H9 (cell line): Measurements from ENCODE around the gene IDNK. TPM values are rescaled to one million over a fixed set of nuclear protein-coding genes. Genes with fewer than 3 reads are reported as not detected.

Source experiments
- DNase-seq: peaks from one replicate; pipeline ENCODE4 v3.0.0-alpha.2; 2017
- H2AFZ ChIP-seq: one replicate; pipeline ENCODE4 v1.6.1; 2013; ENCODE audit warnings: mild to moderate bottlenecking, low read length, control low read depth, moderate library complexity
- H2AK5ac ChIP-seq: 2 replicates; pipeline ENCODE4 v1.6.1; 2013; ENCODE audit warnings: low read length, control low read depth, mixed read lengths; ENCODE audit not compliant: insufficient read length
- H2BK120ac ChIP-seq: one replicate; pipeline ENCODE4 v1.6.1; 2013; ENCODE audit warnings: low read depth, mild to moderate bottlenecking, low read length, control low read depth, inconsistent platforms; ENCODE audit not compliant: poor library complexity, severe bottlenecking
- H2BK12ac ChIP-seq: 2 replicates; pipeline ENCODE4 v1.6.1; 2013; ENCODE audit warnings: low read length, control low read depth, mixed read lengths, low read depth; ENCODE audit not compliant: insufficient read length
- H2BK15ac ChIP-seq: 2 replicates; pipeline ENCODE4 v1.6.1; 2013; ENCODE audit warnings: low read depth, low read length, control low read depth
- H2BK20ac ChIP-seq: one replicate; pipeline ENCODE4 v1.6.1; 2013; ENCODE audit warnings: low read depth, mild to moderate bottlenecking, low read length, control low read depth, inconsistent platforms; ENCODE audit not compliant: poor library complexity, severe bottlenecking
- H2BK5ac ChIP-seq: 2 replicates; pipeline ENCODE4 v1.6.1; 2013; ENCODE audit warnings: low read length, control low read depth, mixed read lengths; ENCODE audit not compliant: insufficient read length
- H3K14ac ChIP-seq: 2 replicates; pipeline ENCODE4 v1.6.1; 2013; ENCODE audit warnings: low read length, control low read depth; ENCODE audit not compliant: insufficient read depth
- H3K18ac ChIP-seq: 2 replicates; pipeline ENCODE4 v1.6.1; 2013; ENCODE audit warnings: low read depth, mild to moderate bottlenecking, mixed read lengths, low read length, control low read depth; ENCODE audit not compliant: insufficient read length
- H3K23ac ChIP-seq: 2 replicates; pipeline ENCODE4 v1.6.1; 2013; ENCODE audit warnings: low read length, control low read depth, mixed read lengths, low read depth; ENCODE audit not compliant: insufficient read length
- H3K23me2 ChIP-seq: 2 replicates; pipeline ENCODE4 v1.6.1; 2013; ENCODE audit warnings: low read depth, mild to moderate bottlenecking, mixed read lengths, low read length, control low read depth; ENCODE audit not compliant: insufficient read length, poor library complexity, severe bottlenecking
- H3K27ac ChIP-seq: 2 replicates; pipeline ENCODE4 v1.5.1; 2013; ENCODE audit warnings: low read length, control low read depth, mixed read lengths, low read depth; ENCODE audit not compliant: insufficient read length
- H3K27me3 ChIP-seq: 2 replicates; pipeline ENCODE4 v1.6.1; 2013; ENCODE audit warnings: low read length, control low read depth, inconsistent platforms; ENCODE audit not compliant: insufficient read depth
- H3K4ac ChIP-seq: 2 replicates; pipeline ENCODE4 v1.6.1; 2013; ENCODE audit warnings: low read depth, mild to moderate bottlenecking, control low read depth, inconsistent platforms, low read length, moderate library complexity
- H3K4me1 ChIP-seq: 2 replicates; pipeline ENCODE4 v1.6.1; 2013; ENCODE audit warnings: low read length, control low read depth, inconsistent platforms; ENCODE audit not compliant: insufficient read depth
- H3K4me2 ChIP-seq: 2 replicates; pipeline ENCODE4 v1.6.1; 2013; ENCODE audit warnings: low read length, control low read depth, mixed read lengths; ENCODE audit not compliant: insufficient read length, insufficient read depth
- H3K56ac ChIP-seq: 2 replicates; pipeline ENCODE4 v1.6.1; 2013; ENCODE audit warnings: low read depth, mild to moderate bottlenecking, mixed read lengths, low read length, control low read depth; ENCODE audit not compliant: insufficient read length
- H3K79me1 ChIP-seq: 2 replicates; pipeline ENCODE4 v1.6.1; 2013; ENCODE audit warnings: low read depth, mild to moderate bottlenecking, moderate library complexity, low read length, control low read depth, inconsistent platforms; ENCODE audit not compliant: insufficient read depth, poor library complexity, severe bottlenecking
- H3K79me2 ChIP-seq: 2 replicates; pipeline ENCODE4 v1.6.1; 2013; ENCODE audit warnings: low read length, control low read depth, inconsistent platforms; ENCODE audit not compliant: insufficient read depth
- H3K9ac ChIP-seq: 2 replicates; pipeline ENCODE4 v1.6.1; 2013; ENCODE audit warnings: low read length, control low read depth, mixed read lengths; ENCODE audit not compliant: insufficient read length; ENCODE audit errors: extremely low read depth
- H3K9me3 ChIP-seq: one replicate; pipeline ENCODE4 v1.6.1; 2013; ENCODE audit warnings: low read depth, low read length, inconsistent platforms; ENCODE audit not compliant: control insufficient read depth
- H3T11ph ChIP-seq: one replicate; pipeline ENCODE4 v1.6.1; 2013; ENCODE audit warnings: mild to moderate bottlenecking, low read length, control low read depth, inconsistent platforms
- H4K20me1 ChIP-seq: one replicate; pipeline ENCODE4 v1.6.1; 2013; ENCODE audit not compliant: control insufficient read depth, insufficient read length, insufficient read depth
- H4K5ac ChIP-seq: 2 replicates; pipeline ENCODE4 v1.6.1; 2013; ENCODE audit warnings: low read depth, mild to moderate bottlenecking, mixed read lengths, low read length, control low read depth; ENCODE audit not compliant: insufficient read length
- H4K8ac ChIP-seq: replicated peaks from 2 replicates; pipeline ENCODE4 v1.6.1; 2013; ENCODE audit warnings: low read length, control low read depth, mixed read lengths, low read depth; ENCODE audit not compliant: insufficient read length
- H4K91ac ChIP-seq: 2 replicates; pipeline ENCODE4 v1.6.1; 2013; ENCODE audit warnings: low read depth, mild to moderate bottlenecking, moderate library complexity, mixed read lengths, low read length, control low read depth; ENCODE audit not compliant: insufficient read length
- H3K27ac Mint-ChIP-seq, 3 experiments: 2 replicates in 2 of 3; 3 replicates in 1 of 3; pipeline ENCODE4 v1.8.0; 2020 to 2021; ENCODE audit warnings: mixed read lengths in 3 of 3, mild to moderate bottlenecking in 1 of 3, moderate library complexity in 1 of 3
- H3K27me3 Mint-ChIP-seq: 2 replicates; pipeline ENCODE4 v1.8.0; 2021; ENCODE audit warnings: low read depth, mild to moderate bottlenecking, moderate library complexity, mixed read lengths
- H3K36me3 Mint-ChIP-seq, 3 experiments: 2 replicates in 2 of 3; 3 replicates in 1 of 3; pipeline ENCODE4 v1.8.0; 2020 to 2021; ENCODE audit warnings: low read depth in 3 of 3, mixed read lengths in 3 of 3; ENCODE audit not compliant: insufficient read depth in 1 of 3
- H3K4me1 Mint-ChIP-seq, 2 experiments: 2 replicates each; pipeline ENCODE4 v1.8.0; 2020; ENCODE audit warnings: mixed read lengths in 2 of 2
- H3K4me3 Mint-ChIP-seq, 2 experiments: 2 replicates in 1 of 2; 3 replicates in 1 of 2; pipeline ENCODE4 v1.8.0; 2020 to 2021; ENCODE audit warnings: mild to moderate bottlenecking in 2 of 2, mixed read lengths in 2 of 2, moderate library complexity in 1 of 2
- H3K9me3 Mint-ChIP-seq, 2 experiments: 2 replicates in 1 of 2; 3 replicates in 1 of 2; pipeline ENCODE4 v1.8.0; 2020; ENCODE audit warnings: mild to moderate bottlenecking in 2 of 2, mixed read lengths in 2 of 2, moderate library complexity in 1 of 2
- CTCF ChIP-seq: fragments of 200-600 bp; sonication (generic); conservative IDR thresholded peaks from 3 replicates; pipeline ENCODE4 v1.8.0; 2021; ENCODE audit warnings: antibody characterized with exemption, mild to moderate bottlenecking
- WGBS: extraction: QIAGEN DNeasy Blood & Tissue Kit; methylation state at CpG from one replicate; pipeline ENCODE4 v1.1.7; 2013; ENCODE audit warnings: missing lambda C conversion rate, low lambda C conversion rate, mixed read lengths; ENCODE audit not compliant: insufficient read length; ENCODE audit errors: extremely low coverage; 5-methylcytosine and 5-hydroxymethylcytosine counted together
- total RNA-seq: library from RNA; stranded (reverse); gene quantifications from 2 replicates; pipeline ENCODE4 v1.2.1, GENCODE V29; 2021

IDNK gene
- total RNA-seq, 1 experiment from 2014 or later: 1.4 TPM

- no peaks in the 10 kb centered on the region for H3K23me2 ChIP-seq
- H2BK15ac ChIP-seq: no peak overlapping the region
- no peaks in the 10 kb centered on the region for H3K27me3 ChIP-seq
- no peak overlapping the region for H3K9ac ChIP-seq
- no peaks in the 10 kb centered on the region for H4K20me1 ChIP-seq
- DNase-seq: no peak
- peaks cover 0 to 8% (median 6%) of the 10 kb centered on the region in 3 experiments; a peak in 1 of 7 replicates for H3K36me3 Mint-ChIP-seq
- H3K14ac ChIP-seq: no peak overlapping the region
- no peak overlapping the region for H3K4me2 ChIP-seq
- no peak overlapping the region for H3K4me3 Mint-ChIP-seq
- TF ChIP-seq CTCF: no peak
- no peak overlapping the region for H2BK5ac ChIP-seq
- H2BK12ac ChIP-seq: no peak overlapping the region
- no peak overlapping the region for H2AK5ac ChIP-seq
- no CpG with 5 or more reads among the region's 1 CpG for WGBS
- no peaks in the 10 kb centered on the region for H3K4me1 ChIP-seq
- H3K27ac ChIP-seq: no peak overlapping the region
- no peak overlapping the region for H4K8ac ChIP-seq
- H2BK120ac ChIP-seq: no peak overlapping the region
- H3K79me1 ChIP-seq: no peaks in the 10 kb centered on the region
- no peak overlapping the region for H3K23ac ChIP-seq
- H3K79me2 ChIP-seq: no peaks in the 10 kb centered on the region
- H3K56ac ChIP-seq: no peak overlapping the region
- H3K9me3 Mint-ChIP-seq: peaks cover 9 to 13% of the 10 kb centered on the region in 2 experiments; a peak in 4 of 5 replicates
- no peak overlapping the region for H2BK20ac ChIP-seq
- H2AFZ ChIP-seq: no peak overlapping the region
- H3T11ph ChIP-seq: no peak overlapping the region
- no peak overlapping the region for H3K4ac ChIP-seq
- no peak overlapping the region for H3K18ac ChIP-seq
- no peak overlapping the region for H4K91ac ChIP-seq
- H4K5ac ChIP-seq: no peak overlapping the region
- H3K27me3 Mint-ChIP-seq: no peaks in the 10 kb centered on the region
- no peaks in the 10 kb centered on the region for H3K9me3 ChIP-seq
- H3K4me1 Mint-ChIP-seq: no peaks in the 10 kb centered on the region
- no peak overlapping the region for H3K27ac Mint-ChIP-seq
Observed at GRCh38 chr9:83574482-83574881, 48.5 kb upstream of the IDNK start.
